C4-2B (cell line): ENCODE data around the gene STK32C.

Experiments used
- CTCF ChIP-seq: fragments of 450-650 bp; conservative IDR thresholded peaks from 2 replicates; pipeline ENCODE4 v1.5.1; 2017; ENCODE audit warnings: mild to moderate bottlenecking
- ZFX ChIP-seq: fragments of 450-650 bp; IDR thresholded peaks from 2 replicates; pipeline ENCODE4 v1.6.1; 2017

GRCh38 chr10:132173185-132173584 lies 134.6 kb downstream of the STK32C start:
- TF ChIP-seq CTCF (no peak), ZFX (no peak)
